ENCODE data around the gene APOBEC2. TPM values are rescaled to one million over a fixed set of nuclear protein-coding genes. Genes with fewer than 3 reads are reported as not detected.

The APOBEC2 gene
- total and polyA plus RNA-seq, 9 of the 15 experiments (the other 6 are each of a cell fraction or from before 2014, with no cell fraction given) = 0.25 to 1.6 TPM; not detected in 7

DNA sequence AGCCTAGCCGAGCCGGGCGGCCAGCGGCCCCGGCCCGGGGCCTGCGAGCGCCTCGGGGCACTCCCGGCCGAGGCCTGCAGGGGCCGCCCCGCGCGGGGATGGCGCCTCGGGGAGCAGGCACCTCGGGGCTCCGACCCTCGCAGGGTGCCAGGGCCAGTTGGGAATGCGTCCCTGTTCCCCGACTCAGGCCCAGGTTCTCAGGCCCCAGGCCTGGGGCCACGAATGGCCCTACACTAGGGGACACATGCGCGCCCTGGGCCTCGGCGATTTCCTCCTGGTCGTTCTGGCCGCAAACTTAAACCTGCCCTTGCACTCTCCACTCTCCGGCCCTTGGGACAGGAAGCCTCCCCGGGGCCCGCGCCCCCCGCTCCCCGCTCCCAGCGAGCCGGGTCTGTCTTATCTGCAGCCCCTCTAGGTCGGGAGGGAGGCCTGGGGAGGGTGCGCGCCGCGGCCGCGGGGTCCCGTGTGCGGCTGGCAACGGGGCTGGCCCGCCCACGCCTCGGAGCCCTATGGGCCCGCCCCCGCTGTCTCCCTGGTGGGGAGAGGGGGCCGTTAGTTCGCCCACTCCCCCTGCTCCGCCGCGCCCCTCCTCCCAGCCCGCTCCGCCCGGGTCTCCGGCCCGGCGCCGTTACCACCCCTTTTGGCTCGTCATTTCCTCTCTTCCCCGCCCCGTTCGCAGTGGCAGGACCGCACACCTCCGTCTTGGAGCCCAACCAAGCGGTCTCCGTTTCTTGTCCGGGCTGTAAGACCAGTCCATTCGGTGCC is 20.4 kb downstream of the APOBEC2 start (continued):
- TF ChIP-seq ZNF644 (tag; IDR thresholded peaks at IDR 0.05; ENCODE audit: low read depth) = no peak; the same call in 1 of the 2 replicates
- TF ChIP-seq TCFL5 (CRISPR knock-in tag; conservative IDR thresholded peaks at IDR 0.05) = no peak
- 0 out of 2 replicates have a peak, but pooled peaks have one; percentile 10 for TF ChIP-seq LEF1 (IDR thresholded peaks at IDR 0.05)
- TF ChIP-seq, protein P1, sequence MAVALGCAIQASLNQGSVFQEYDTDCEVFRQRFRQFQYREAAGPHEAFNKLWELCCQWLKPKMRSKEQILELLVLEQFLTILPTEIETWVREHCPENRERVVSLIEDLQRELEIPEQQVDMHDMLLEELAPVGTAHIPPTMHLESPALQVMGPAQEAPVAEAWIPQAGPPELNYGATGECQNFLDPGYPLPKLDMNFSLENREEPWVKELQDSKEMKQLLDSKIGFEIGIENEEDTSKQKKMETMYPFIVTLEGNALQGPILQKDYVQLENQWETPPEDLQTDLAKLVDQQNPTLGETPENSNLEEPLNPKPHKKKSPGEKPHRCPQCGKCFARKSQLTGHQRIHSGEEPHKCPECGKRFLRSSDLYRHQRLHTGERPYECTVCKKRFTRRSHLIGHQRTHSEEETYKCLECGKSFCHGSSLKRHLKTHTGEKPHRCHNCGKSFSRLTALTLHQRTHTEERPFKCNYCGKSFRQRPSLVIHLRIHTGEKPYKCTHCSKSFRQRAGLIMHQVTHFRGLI (CRISPR knock-in tag; IDR thresholded peaks at IDR 0.05) = peak; percentile 76; the same call in 1 of the 2 replicates
- TF ChIP-seq, protein P2, sequence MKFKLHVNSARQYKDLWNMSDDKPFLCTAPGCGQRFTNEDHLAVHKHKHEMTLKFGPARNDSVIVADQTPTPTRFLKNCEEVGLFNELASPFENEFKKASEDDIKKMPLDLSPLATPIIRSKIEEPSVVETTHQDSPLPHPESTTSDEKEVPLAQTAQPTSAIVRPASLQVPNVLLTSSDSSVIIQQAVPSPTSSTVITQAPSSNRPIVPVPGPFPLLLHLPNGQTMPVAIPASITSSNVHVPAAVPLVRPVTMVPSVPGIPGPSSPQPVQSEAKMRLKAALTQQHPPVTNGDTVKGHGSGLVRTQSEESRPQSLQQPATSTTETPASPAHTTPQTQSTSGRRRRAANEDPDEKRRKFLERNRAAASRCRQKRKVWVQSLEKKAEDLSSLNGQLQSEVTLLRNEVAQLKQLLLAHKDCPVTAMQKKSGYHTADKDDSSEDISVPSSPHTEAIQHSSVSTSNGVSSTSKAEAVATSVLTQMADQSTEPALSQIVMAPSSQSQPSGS (CRISPR knock-in tag; IDR thresholded peaks at IDR 0.05) = no peak
- TF ChIP-seq U2AF2 (optimal IDR thresholded peaks at IDR 0.05; ENCODE audit: low read depth, low read length) = no peak
- no peak for TF ChIP-seq SREBF1 (IDR thresholded peaks at IDR 0.05; ENCODE audit: borderline replicate concordance, low read depth, low read length)
- TF ChIP-seq, protein P3, sequence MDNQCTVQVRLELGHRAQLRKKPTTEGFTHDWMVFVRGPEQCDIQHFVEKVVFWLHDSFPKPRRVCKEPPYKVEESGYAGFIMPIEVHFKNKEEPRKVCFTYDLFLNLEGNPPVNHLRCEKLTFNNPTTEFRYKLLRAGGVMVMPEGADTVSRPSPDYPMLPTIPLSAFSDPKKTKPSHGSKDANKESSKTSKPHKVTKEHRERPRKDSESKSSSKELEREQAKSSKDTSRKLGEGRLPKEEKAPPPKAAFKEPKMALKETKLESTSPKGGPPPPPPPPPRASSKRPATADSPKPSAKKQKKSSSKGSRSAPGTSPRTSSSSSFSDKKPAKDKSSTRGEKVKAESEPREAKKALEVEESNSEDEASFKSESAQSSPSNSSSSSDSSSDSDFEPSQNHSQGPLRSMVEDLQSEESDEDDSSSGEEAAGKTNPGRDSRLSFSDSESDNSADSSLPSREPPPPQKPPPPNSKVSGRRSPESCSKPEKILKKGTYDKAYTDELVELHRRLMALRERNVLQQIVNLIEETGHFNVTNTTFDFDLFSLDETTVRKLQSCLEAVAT (IDR thresholded peaks at IDR 0.05) = no peak
- no peak for TF ChIP-seq MTA1 (IDR thresholded peaks at IDR 0.05; ENCODE audit: borderline replicate concordance)
- TF ChIP-seq ZNF282 (CRISPR knock-in tag; IDR thresholded peaks at IDR 0.05) = no peak
- TF ChIP-seq TRIM28 (IDR thresholded peaks at IDR 0.05) = 0 out of 2 replicates have a peak, but pooled peaks have one; percentile 34
- TF ChIP-seq, protein P4, sequence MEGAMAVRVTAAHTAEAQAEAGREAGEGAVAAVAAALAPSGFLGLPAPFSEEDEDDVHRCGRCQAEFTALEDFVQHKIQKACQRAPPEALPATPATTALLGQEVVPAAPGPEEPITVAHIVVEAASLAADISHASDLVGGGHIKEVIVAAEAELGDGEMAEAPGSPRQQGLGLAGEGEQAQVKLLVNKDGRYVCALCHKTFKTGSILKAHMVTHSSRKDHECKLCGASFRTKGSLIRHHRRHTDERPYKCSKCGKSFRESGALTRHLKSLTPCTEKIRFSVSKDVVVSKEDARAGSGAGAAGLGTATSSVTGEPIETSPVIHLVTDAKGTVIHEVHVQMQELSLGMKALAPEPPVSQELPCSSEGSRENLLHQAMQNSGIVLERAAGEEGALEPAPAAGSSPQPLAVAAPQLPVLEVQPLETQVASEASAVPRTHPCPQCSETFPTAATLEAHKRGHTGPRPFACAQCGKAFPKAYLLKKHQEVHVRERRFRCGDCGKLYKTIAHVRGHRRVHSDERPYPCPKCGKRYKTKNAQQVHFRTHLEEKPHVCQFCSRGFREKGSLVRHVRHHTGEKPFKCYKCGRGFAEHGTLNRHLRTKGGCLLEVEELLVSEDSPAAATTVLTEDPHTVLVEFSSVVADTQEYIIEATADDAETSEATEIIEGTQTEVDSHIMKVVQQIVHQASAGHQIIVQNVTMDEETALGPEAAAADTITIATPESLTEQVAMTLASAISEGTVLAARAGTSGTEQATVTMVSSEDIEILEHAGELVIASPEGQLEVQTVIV (CRISPR knock-in tag; IDR thresholded peaks at IDR 0.05; ENCODE audit: borderline replicate concordance) = peak; percentile 64; the same call in 1 of the 2 replicates
- TF ChIP-seq ETS2 (tag; IDR thresholded peaks at IDR 0.05; ENCODE audit: borderline replicate concordance, poor library complexity, severe bottlenecking) = no peak
- TF ChIP-seq, protein P5, sequence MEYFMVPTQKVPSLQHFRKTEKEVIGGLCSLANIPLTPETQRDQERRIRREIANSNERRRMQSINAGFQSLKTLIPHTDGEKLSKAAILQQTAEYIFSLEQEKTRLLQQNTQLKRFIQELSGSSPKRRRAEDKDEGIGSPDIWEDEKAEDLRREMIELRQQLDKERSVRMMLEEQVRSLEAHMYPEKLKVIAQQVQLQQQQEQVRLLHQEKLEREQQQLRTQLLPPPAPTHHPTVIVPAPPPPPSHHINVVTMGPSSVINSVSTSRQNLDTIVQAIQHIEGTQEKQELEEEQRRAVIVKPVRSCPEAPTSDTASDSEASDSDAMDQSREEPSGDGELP (CRISPR knock-in tag; IDR thresholded peaks at IDR 0.05; ENCODE audit: borderline replicate concordance) = peak; percentile 60; the same call in 1 of the 2 replicates
- TF ChIP-seq TCF7L2 (IDR thresholded peaks at IDR 0.05; ENCODE audit: low read depth, low read length) = no peak
- 0 out of 2 replicates have a peak, but pooled peaks have one; percentile 70 for TF ChIP-seq NR1H2 (CRISPR knock-in tag; IDR thresholded peaks at IDR 0.05)
- no peak; the same call in 1 of the 2 replicates for TF ChIP-seq MYC (IDR thresholded peaks at IDR 0.05; ENCODE audit: low read depth, low read length)
- TF ChIP-seq MYC (CRISPR knock-in tag; IDR thresholded peaks at IDR 0.05; ENCODE audit: borderline replicate concordance, low read depth) = no peak
- peak; percentile 86 for TF ChIP-seq PRPF4 (IDR thresholded peaks at IDR 0.05; ENCODE audit: insufficient read depth, low read depth, low read length, poor library complexity, severe bottlenecking)

Data from K562 (cell line).